Hepatocyte (in vitro differentiated cells): ENCODE measurements around the gene CSTF3. TPM values are rescaled to one million over a fixed set of nuclear protein-coding genes. Genes with fewer than 3 reads are reported as not detected.

Source experiments
- DNase-seq: peaks from one replicate; pipeline ENCODE4 v3.0.0-alpha.2; 2016; ENCODE audit warnings: low spot score
- H2AFZ ChIP-seq: fragments of 200-600 bp; sonication (generic); 2 replicates; pipeline ENCODE4 v1.6.0; 2016; ENCODE audit warnings: antibody characterized with exemption, mild to moderate bottlenecking
- H3K27ac ChIP-seq: fragments of 200-600 bp; sonication (generic); 2 replicates; pipeline ENCODE4 v1.5.1; 2016; ENCODE audit warnings: mild to moderate bottlenecking
- H3K27me3 ChIP-seq: fragments of 200-600 bp; sonication (generic); 2 replicates; pipeline ENCODE4 v1.6.1; 2016
- H3K36me3 ChIP-seq: fragments of 200-600 bp; sonication (generic); replicated peaks from 2 replicates; pipeline ENCODE4 v1.5.1; 2016; ENCODE audit warnings: low read depth; ENCODE audit not compliant: insufficient read depth
- H3K4me1 ChIP-seq: fragments of 200-600 bp; sonication (generic); 2 replicates; pipeline ENCODE4 v1.5.1; 2016; ENCODE audit warnings: mild to moderate bottlenecking, moderate library complexity; ENCODE audit not compliant: insufficient read depth
- H3K4me2 ChIP-seq: fragments of 200-600 bp; sonication (generic); 2 replicates; pipeline ENCODE4 v1.6.0; 2016
- H3K4me3 ChIP-seq: fragments of 200-600 bp; sonication (generic); 2 replicates; pipeline ENCODE4 v1.5.1; 2016; ENCODE audit warnings: mild to moderate bottlenecking
- H3K79me2 ChIP-seq: fragments of 200-600 bp; sonication (generic); 2 replicates; pipeline ENCODE4 v1.6.0; 2017; ENCODE audit warnings: mild to moderate bottlenecking
- H3K9me2 ChIP-seq: fragments of 200-600 bp; sonication (generic); replicated peaks from 2 replicates; pipeline ENCODE4 v1.6.0; 2017; ENCODE audit warnings: mild to moderate bottlenecking; ENCODE audit not compliant: insufficient read depth
- H3K9me3 ChIP-seq: fragments of 200-600 bp; sonication (generic); 2 replicates; pipeline ENCODE4 v1.5.1; 2016; ENCODE audit warnings: low read depth, mild to moderate bottlenecking
- H4K20me1 ChIP-seq: fragments of 200-600 bp; sonication (generic); 2 replicates; pipeline ENCODE4 v1.6.0; 2016; ENCODE audit warnings: mild to moderate bottlenecking; ENCODE audit not compliant: insufficient read depth, poor library complexity, severe bottlenecking
- CTCF ChIP-seq: fragments of 200-600 bp; sonication (generic); IDR thresholded peaks from 2 replicates; pipeline ENCODE4 v1.5.1; 2016; ENCODE audit warnings: antibody characterized with exemption, mild to moderate bottlenecking; ENCODE audit not compliant: poor library complexity
- EZH2 ChIP-seq: fragments of 200-600 bp; sonication (generic); IDR thresholded peaks from 2 replicates; pipeline ENCODE4 v1.6.1; 2016; ENCODE audit warnings: antibody characterized with exemption, mild to moderate bottlenecking, borderline replicate concordance
- EZH2phosphoT487 ChIP-seq: fragments of 200-600 bp; sonication (generic); IDR thresholded peaks from one replicate; pipeline ENCODE4 v1.6.1; 2018; ENCODE audit warnings: antibody characterized with exemption, mild to moderate bottlenecking, low read depth, moderate library complexity; ENCODE audit not compliant: unreplicated experiment, severe bottlenecking
- WGBS: methylation state at CpG from one replicate; pipeline ENCODE4 v1.1.6; 2016; ENCODE audit warnings: low lambda C conversion rate; ENCODE audit errors: missing lambda C conversion rate; 5-methylcytosine and 5-hydroxymethylcytosine counted together
- polyA plus RNA-seq: library from polyadenylated mRNA; unstranded; fragments of >200 nt; fragmentation: Nextera tagmentation; extraction: Ambion mirVana; gene quantifications from 2 replicates; pipeline ENCODE4 v1.2.1, GENCODE V29; 2016
- total RNA-seq: library from RNA; depleted of rRNA; stranded (reverse); fragments of >200 nt; gene quantifications from 2 replicates; pipeline ENCODE4 v1.2.3, GENCODE V29; 2014

CSTF3 gene
- total and polyA plus RNA-seq, 2 experiments from 2014 or later = 33.0 to 35.6 TPM

- no peak overlapping the region for H3K27ac ChIP-seq
- WGBS = 80% methylated on average over 8 of the region's 8 CpGs
Measured at GRCh38 chr11:33045551-33046255, 115.6 kb downstream of the CSTF3 start.

DNA sequence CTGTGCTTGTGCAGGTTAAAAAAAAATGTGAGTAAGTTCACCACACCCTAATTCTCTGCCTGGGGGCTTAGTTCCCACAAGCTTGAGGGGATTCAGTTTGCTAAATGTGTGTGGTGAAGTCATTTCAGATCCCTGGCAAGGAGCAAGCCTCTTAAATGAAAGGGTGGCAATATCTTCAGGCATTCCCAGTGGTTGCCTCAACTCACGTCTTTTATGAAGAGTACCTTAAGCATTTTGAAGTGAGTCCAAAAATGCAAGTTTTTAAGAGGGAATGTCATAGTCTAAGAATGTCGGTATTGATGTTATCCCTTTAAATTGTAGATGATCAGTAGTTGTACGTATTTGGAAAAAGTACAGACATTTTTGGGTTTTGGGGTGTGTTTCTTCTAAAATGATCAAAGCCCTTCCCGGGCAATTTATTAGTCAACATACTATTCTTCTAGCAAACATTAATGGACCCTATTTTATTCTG is 117.0 kb downstream of the CSTF3 start:
- peaks cover 18% of the 10 kb centered on the region for H3K4me1 ChIP-seq
- no peaks in the 10 kb centered on the region for H4K20me1 ChIP-seq
- no peaks in the 10 kb centered on the region for H3K9me3 ChIP-seq
- no peak overlapping the region for H3K4me2 ChIP-seq
- TF ChIP-seq EZH2 (no peak), EZH2phosphoT487 (no peak), CTCF (no peak)
- 91% methylated on average over 4 of the region's 4 CpGs for WGBS
- no peak for DNase-seq
- no peaks in the 10 kb centered on the region for H3K36me3 ChIP-seq
- H2AFZ ChIP-seq = no peak overlapping the region
- no peaks in the 10 kb centered on the region for H3K9me2 ChIP-seq
- H3K27ac ChIP-seq = no peak overlapping the region
- H3K27me3 ChIP-seq = no peaks in the 10 kb centered on the region
- H3K79me2 ChIP-seq = peaks cover 33% of the 10 kb centered on the region
- H3K4me3 ChIP-seq = no peak overlapping the region

More at GRCh38 chr11:33045551-33046255, 115.6 kb downstream of the CSTF3 start:
- no peak for DNase-seq
- H4K20me1 ChIP-seq = no peaks in the 10 kb centered on the region
- H3K9me2 ChIP-seq = no peaks in the 10 kb centered on the region
- H3K79me2 ChIP-seq = peaks cover 28% of the 10 kb centered on the region
- TF ChIP-seq EZH2phosphoT487 = no peak
- TF ChIP-seq CTCF = no peak
- TF ChIP-seq EZH2 = no peak
- no peak overlapping the region for H3K4me2 ChIP-seq
- H3K36me3 ChIP-seq = no peaks in the 10 kb centered on the region
- no peaks in the 10 kb centered on the region for H3K9me3 ChIP-seq
- H3K4me3 ChIP-seq = no peak overlapping the region
- H3K4me1 ChIP-seq = peaks cover 14% of the 10 kb centered on the region
- no peaks in the 10 kb centered on the region for H3K27me3 ChIP-seq
- H2AFZ ChIP-seq = no peak overlapping the region

- no peak for TF ChIP-seq EZH2phosphoT487
- no peak for TF ChIP-seq EZH2
- TF ChIP-seq CTCF = no peak
- H3K27ac ChIP-seq = peak overlapping the region; percentile 20
- DNase-seq = no peak
- no peak overlapping the region for H2AFZ ChIP-seq
- H3K36me3 ChIP-seq = no peaks in the 10 kb centered on the region
- no peaks in the 10 kb centered on the region for H4K20me1 ChIP-seq
- H3K4me3 ChIP-seq = no peak overlapping the region
- H3K9me3 ChIP-seq = no peaks in the 10 kb centered on the region
- H3K9me2 ChIP-seq = no peaks in the 10 kb centered on the region
- H3K79me2 ChIP-seq = peaks cover 33% of the 10 kb centered on the region
- peaks cover 15% of the 10 kb centered on the region for H3K4me1 ChIP-seq
- no peak overlapping the region for H3K4me2 ChIP-seq
- H3K27me3 ChIP-seq = no peaks in the 10 kb centered on the region
- WGBS = 66% methylated on average over 2 of the region's 2 CpGs
Measured at GRCh38 chr11:33043221-33043830, 118.0 kb downstream of the CSTF3 start.
